Panc1 (cell line): ENCODE results near the gene SLC30A1. TPM values are rescaled to one million over a fixed set of nuclear protein-coding genes. Genes with fewer than 3 reads are reported as not detected.

Experiments
- ATAC-seq: fragments of 200-7000 bp; cut with Tn5 transposase; 2 replicates; pipeline ENCODE4 v1.9.1; 2020; ENCODE audit warnings: mild to moderate bottlenecking, moderate library complexity
- BruUV-seq: library from RNA; stranded (reverse); fragments of 400-500 nt; replicated peaks from 2 replicates; lab custom pipeline; 2021; lab: Mats Ljungman, UMichigan
- CTCF ChIA-PET: fragments of 300-600 bp; sonication (Branson Sonifier 250); formaldehyde crosslinking; loops from one replicate; lab custom pipeline; 2022; ENCODE audit warnings: antibody characterized with exemption; lab: Charles Lee
- POLR2A ChIA-PET: fragments of 300-600 bp; sonication (Branson Sonifier 250); formaldehyde crosslinking; loops from one replicate; lab custom pipeline; 2022; ENCODE audit warnings: antibody characterized with exemption; lab: Charles Lee
- DNase-seq: peaks from one replicate; pipeline ENCODE4 v3.0.0-alpha.2; 2010; ENCODE audit warnings: low read depth, low spot score
- H3K27ac ChIP-seq: 2 replicates; pipeline ENCODE4 v1.5.1; 2011; ENCODE audit warnings: mild to moderate bottlenecking, low read length, inconsistent platforms
- H3K27me3 ChIP-seq: fragments of 200-500 bp; sonication (Bioruptor generic); 2 replicates; pipeline ENCODE4 v1.6.0; 2014; ENCODE audit warnings: low read length, inconsistent platforms; ENCODE audit not compliant: control insufficient read depth, insufficient read depth
- H3K36me3 ChIP-seq: fragments of 200-500 bp; sonication (Bioruptor generic); 2 replicates; pipeline ENCODE4 v1.5.1; 2014; ENCODE audit warnings: inconsistent platforms, mild to moderate bottlenecking, low read length, moderate library complexity; ENCODE audit not compliant: control insufficient read depth, insufficient read depth
- H3K4me1 ChIP-seq: 2 replicates; pipeline ENCODE4 v1.5.1; 2011; ENCODE audit warnings: inconsistent platforms, mild to moderate bottlenecking, low read length, moderate library complexity; ENCODE audit not compliant: control insufficient read depth, insufficient read depth
- H3K4me3 ChIP-seq, 2 experiments: 2 replicates each; pipeline ENCODE4 v1.5.1; 2011 to 2012; ENCODE audit warnings: low read depth in 2 of 2, low read length in 2 of 2, mild to moderate bottlenecking in 2 of 2, inconsistent platforms in 1 of 2, moderate library complexity in 1 of 2
- H3K9me3 ChIP-seq: fragments of 200-500 bp; sonication (Bioruptor generic); 2 replicates; pipeline ENCODE4 v1.5.1; 2014; ENCODE audit warnings: low read depth, mild to moderate bottlenecking, inconsistent platforms, low read length, moderate library complexity; ENCODE audit not compliant: control insufficient read depth, insufficient read depth
- CTCF ChIP-seq: fragments of 450-650 bp; IDR thresholded peaks from 2 replicates; pipeline ENCODE4 v1.5.1; 2017; ENCODE audit warnings: mild to moderate bottlenecking
- POLR2AphosphoS5 ChIP-seq: IDR thresholded peaks from 2 replicates; pipeline ENCODE4 v1.6.1; 2012; ENCODE audit warnings: mild to moderate bottlenecking, low read depth, low read length, moderate library complexity
- SIN3A ChIP-seq: IDR thresholded peaks from 2 replicates; pipeline ENCODE4 v1.6.1; 2012; ENCODE audit warnings: low read depth, mild to moderate bottlenecking, low read length, moderate library complexity, borderline replicate concordance; ENCODE audit not compliant: insufficient read depth
- TCF7L2 ChIP-seq: IDR thresholded peaks from 2 replicates; pipeline ENCODE4 v1.6.1; 2011; ENCODE audit warnings: mild to moderate bottlenecking, low read depth, low read length, inconsistent platforms
- in situ Hi-C: cut with HindIII; loops from 2 replicates; pipeline ENCODE4 v1.10.0; 2016; ENCODE audit warnings: low sequenced_read_pairs, low pct_unique_long_range_greater_than_20kb
- intact Hi-C: fragments of 100-400 bp; cut with micrococcal nuclease; formaldehyde crosslinking; loops from one replicate; pipeline ENCODE4 v1.10.0; 2022; ENCODE audit not compliant: unreplicated experiment
- total RNA-seq: library from RNA; stranded (reverse); gene quantifications from one replicate; pipeline ENCODE4 v1.2.1, GENCODE V29; 2021; ENCODE audit not compliant: unreplicated experiment
- TF ChIP-seq, protein P1 (sequence below), 2 experiments: IDR thresholded peaks; 2 replicates each; pipeline ENCODE4 v1.6.1; 2011 to 2012; ENCODE audit warnings: low read depth in 2 of 2, control low read depth in 1 of 2, low read length in 1 of 2, mild to moderate bottlenecking in 1 of 2, moderate library complexity in 1 of 2; ENCODE audit not compliant: insufficient read depth in 1 of 2

Gene SLC30A1
- total RNA-seq, 1 experiment from 2014 or later: 34.5 TPM

GRCh38 chr1:211621447-211622198, 42.7 kb upstream of the SLC30A1 start:
- ATAC-seq (peak; percentile 50), DNase-seq (no peak)
- Histone ChIP-seq H3K4me3 (no peak overlapping the region), H3K27ac (no peak overlapping the region), H3K4me1 (no peaks in the 10 kb centered on the region), H3K9me3 (no peaks in the 10 kb centered on the region), H3K36me3 (no peaks in the 10 kb centered on the region), H3K27me3 (no peaks in the 10 kb centered on the region)
- CTCF ChIA-PET: no interaction called here
- in situ Hi-C loops (no loop called here), intact Hi-C loops (no loop called here)
- POLR2A ChIA-PET: no interaction called here
- TF ChIP-seq, protein P1, sequence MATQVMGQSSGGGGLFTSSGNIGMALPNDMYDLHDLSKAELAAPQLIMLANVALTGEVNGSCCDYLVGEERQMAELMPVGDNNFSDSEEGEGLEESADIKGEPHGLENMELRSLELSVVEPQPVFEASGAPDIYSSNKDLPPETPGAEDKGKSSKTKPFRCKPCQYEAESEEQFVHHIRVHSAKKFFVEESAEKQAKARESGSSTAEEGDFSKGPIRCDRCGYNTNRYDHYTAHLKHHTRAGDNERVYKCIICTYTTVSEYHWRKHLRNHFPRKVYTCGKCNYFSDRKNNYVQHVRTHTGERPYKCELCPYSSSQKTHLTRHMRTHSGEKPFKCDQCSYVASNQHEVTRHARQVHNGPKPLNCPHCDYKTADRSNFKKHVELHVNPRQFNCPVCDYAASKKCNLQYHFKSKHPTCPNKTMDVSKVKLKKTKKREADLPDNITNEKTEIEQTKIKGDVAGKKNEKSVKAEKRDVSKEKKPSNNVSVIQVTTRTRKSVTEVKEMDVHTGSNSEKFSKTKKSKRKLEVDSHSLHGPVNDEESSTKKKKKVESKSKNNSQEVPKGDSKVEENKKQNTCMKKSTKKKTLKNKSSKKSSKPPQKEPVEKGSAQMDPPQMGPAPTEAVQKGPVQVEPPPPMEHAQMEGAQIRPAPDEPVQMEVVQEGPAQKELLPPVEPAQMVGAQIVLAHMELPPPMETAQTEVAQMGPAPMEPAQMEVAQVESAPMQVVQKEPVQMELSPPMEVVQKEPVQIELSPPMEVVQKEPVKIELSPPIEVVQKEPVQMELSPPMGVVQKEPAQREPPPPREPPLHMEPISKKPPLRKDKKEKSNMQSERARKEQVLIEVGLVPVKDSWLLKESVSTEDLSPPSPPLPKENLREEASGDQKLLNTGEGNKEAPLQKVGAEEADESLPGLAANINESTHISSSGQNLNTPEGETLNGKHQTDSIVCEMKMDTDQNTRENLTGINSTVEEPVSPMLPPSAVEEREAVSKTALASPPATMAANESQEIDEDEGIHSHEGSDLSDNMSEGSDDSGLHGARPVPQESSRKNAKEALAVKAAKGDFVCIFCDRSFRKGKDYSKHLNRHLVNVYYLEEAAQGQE (IDR thresholded peaks at IDR 0.05; ENCODE audit: insufficient read depth in 1 of 2, low read depth in 2 of 2, low read length in 1 of 2): no peak
- TF ChIP-seq SIN3A: no peak
- TF ChIP-seq CTCF: no peak
- TF ChIP-seq TCF7L2: no peak
- TF ChIP-seq POLR2AphosphoS5: no peak
- BruUV-seq: no TSS peak

DNA sequence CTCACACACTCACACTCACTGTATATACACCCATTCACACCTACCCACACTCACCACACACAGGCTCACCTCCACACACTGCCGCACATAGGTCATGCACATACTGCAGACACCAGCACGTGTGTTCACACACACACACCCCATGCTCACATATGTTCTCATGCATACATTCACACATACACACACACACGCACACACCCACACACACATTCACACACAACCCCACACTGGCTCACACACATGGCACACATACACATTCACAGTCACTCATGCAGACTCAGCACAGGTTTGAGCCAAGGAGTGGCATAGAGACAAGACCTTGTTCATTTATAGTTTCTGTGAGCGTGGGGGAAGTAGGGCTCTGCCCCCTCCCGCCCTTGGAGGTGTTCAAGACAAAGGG, 41.1 kb upstream of the SLC30A1 start:
- Histone ChIP-seq H3K27me3 (no peaks in the 10 kb centered on the region), H3K36me3 (no peaks in the 10 kb centered on the region), H3K9me3 (no peaks in the 10 kb centered on the region), H3K4me3 (no peak overlapping the region), H3K4me1 (no peaks in the 10 kb centered on the region), H3K27ac (no peak overlapping the region)
- 0 out of 2 replicates have a peak, but pooled peaks have one; percentile 27 for ATAC-seq
- DNase-seq: no peak
- POLR2A ChIA-PET: no interaction called here
- intact Hi-C loops: no loop called here
- TF ChIP-seq, protein P1 (IDR thresholded peaks at IDR 0.05; ENCODE audit: insufficient read depth in 1 of 2, low read depth in 2 of 2, low read length in 1 of 2): no peak
- TF ChIP-seq POLR2AphosphoS5 (no peak), TCF7L2 (no peak), CTCF (no peak), SIN3A (no peak)
- in situ Hi-C loops: no loop called here
- CTCF ChIA-PET: no interaction called here
- no TSS peak for BruUV-seq
